ENCODE results near the gene EFHC1.

DNA sequence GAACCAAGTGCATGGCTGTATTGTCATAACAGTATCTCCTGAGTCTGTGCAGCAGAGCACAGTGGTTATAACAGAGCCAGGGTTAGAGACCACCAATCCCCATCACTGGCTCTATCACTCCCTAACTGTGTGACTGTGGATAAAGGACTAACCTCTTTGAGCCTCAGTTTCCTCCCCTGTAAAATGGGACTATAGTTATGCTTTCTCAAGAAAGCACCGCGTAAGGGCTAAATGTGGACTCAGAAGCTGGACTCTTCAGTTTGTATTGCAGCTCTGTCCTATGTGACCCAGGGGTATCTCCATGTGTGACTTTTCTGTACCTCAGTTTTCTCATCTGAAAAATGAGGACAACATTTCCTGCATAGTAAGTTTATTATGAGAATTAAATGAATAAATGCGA lies 96.8 kb downstream of the EFHC1 start:
- TF ChIP-seq, protein P1, sequence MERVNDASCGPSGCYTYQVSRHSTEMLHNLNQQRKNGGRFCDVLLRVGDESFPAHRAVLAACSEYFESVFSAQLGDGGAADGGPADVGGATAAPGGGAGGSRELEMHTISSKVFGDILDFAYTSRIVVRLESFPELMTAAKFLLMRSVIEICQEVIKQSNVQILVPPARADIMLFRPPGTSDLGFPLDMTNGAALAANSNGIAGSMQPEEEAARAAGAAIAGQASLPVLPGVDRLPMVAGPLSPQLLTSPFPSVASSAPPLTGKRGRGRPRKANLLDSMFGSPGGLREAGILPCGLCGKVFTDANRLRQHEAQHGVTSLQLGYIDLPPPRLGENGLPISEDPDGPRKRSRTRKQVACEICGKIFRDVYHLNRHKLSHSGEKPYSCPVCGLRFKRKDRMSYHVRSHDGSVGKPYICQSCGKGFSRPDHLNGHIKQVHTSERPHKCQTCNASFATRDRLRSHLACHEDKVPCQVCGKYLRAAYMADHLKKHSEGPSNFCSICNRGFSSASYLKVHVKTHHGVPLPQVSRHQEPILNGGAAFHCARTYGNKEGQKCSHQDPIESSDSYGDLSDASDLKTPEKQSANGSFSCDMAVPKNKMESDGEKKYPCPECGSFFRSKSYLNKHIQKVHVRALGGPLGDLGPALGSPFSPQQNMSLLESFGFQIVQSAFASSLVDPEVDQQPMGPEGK (CRISPR knock-in tag; IDR thresholded peaks at IDR 0.05; ENCODE audit: borderline replicate concordance): no peak
- no peak for TF ChIP-seq ESRRG (CRISPR knock-in tag; IDR thresholded peaks at IDR 0.05)
- TF ChIP-seq ZNF565 (CRISPR knock-in tag; conservative IDR thresholded peaks at IDR 0.05; ENCODE audit: low read depth): no peak
- no peak for TF ChIP-seq ZNF70 (CRISPR knock-in tag; IDR thresholded peaks at IDR 0.05)
- no peak for TF ChIP-seq RARB (CRISPR knock-in tag; IDR thresholded peaks at IDR 0.05)
- TF ChIP-seq GLIS3 (CRISPR knock-in tag; IDR thresholded peaks at IDR 0.05): no peak
- no peak for TF ChIP-seq ZFP3 (CRISPR knock-in tag; IDR thresholded peaks at IDR 0.05)
- no peak for TF ChIP-seq ZFP30 (CRISPR knock-in tag; IDR thresholded peaks at IDR 0.05)
- no peak for TF ChIP-seq TOX (CRISPR knock-in tag; IDR thresholded peaks at IDR 0.05; ENCODE audit: borderline replicate concordance)
